WTC11 (cell line): ENCODE results near the gene GSS.

Source experiments
- CTCF ChIP-seq: fragments of 200-600 bp; IDR thresholded peaks from 2 replicates; pipeline ENCODE4 v1.8.0; 2022; ENCODE audit warnings: antibody characterized with exemption
- ESRRA ChIP-seq: sonication (generic); formaldehyde crosslinking; IDR thresholded peaks from 2 replicates; pipeline ENCODE4 v1.8.1; 2022; ENCODE audit warnings: mild to moderate bottlenecking, missing genetic modification reagents, borderline replicate concordance
- ZBTB21 ChIP-seq: sonication (generic); formaldehyde crosslinking; IDR thresholded peaks from 2 replicates; pipeline ENCODE4 v1.8.1; 2023; ENCODE audit warnings: mild to moderate bottlenecking, missing genetic modification reagents, borderline replicate concordance
- ZNF138 ChIP-seq: sonication (generic); formaldehyde crosslinking; conservative IDR thresholded peaks from 2 replicates; pipeline ENCODE4 v1.8.1; 2022; ENCODE audit warnings: mild to moderate bottlenecking, moderate library complexity, missing genetic modification reagents
- ZSCAN18 ChIP-seq: fragments of 250-450 bp; sonication (Bioruptor Pico); IDR thresholded peaks from 2 replicates; pipeline ENCODE4 v2.1.2; 2022; ENCODE audit warnings: mild to moderate bottlenecking, moderate library complexity
- TF ChIP-seq, protein P1 (sequence below): sonication (generic); formaldehyde crosslinking; IDR thresholded peaks from 2 replicates; pipeline ENCODE4 v1.8.1; 2022; ENCODE audit warnings: low read depth, missing genetic modification reagents, borderline replicate concordance
- TF ChIP-seq, protein P2 (sequence below): sonication (generic); formaldehyde crosslinking; conservative IDR thresholded peaks from 2 replicates; pipeline ENCODE4 v1.8.1; 2023; ENCODE audit warnings: mild to moderate bottlenecking, low read depth, missing genetic modification reagents, moderate library complexity

DNA sequence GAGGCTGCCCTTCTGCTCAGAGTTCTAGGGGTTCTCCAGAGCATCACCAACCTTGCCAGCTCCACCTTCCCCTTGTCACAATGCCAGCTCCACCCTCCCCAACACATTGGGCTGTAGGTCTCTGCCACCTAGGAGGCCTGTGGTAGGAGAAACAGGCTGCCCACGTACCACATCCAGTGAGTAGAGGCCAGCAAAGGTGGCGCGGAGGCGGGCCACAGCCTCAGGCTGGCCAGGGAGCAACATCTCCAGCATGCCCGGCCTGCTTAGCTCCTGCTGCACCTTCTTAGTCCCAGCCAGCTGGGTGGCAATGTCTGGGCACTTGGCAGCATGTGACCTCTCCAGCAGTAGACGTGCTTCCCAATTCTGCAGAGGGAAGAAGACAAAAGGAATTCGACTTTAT lies 23.8 kb downstream of the GSS start:
- TF ChIP-seq CTCF (no peak), ZBTB21 (CRISPR knock-in tag) (no peak), ZNF138 (CRISPR knock-in tag) (no peak), ESRRA (CRISPR knock-in tag) (no peak), ZSCAN18 (CRISPR knock-in tag) (no peak)
- TF ChIP-seq, protein P1, sequence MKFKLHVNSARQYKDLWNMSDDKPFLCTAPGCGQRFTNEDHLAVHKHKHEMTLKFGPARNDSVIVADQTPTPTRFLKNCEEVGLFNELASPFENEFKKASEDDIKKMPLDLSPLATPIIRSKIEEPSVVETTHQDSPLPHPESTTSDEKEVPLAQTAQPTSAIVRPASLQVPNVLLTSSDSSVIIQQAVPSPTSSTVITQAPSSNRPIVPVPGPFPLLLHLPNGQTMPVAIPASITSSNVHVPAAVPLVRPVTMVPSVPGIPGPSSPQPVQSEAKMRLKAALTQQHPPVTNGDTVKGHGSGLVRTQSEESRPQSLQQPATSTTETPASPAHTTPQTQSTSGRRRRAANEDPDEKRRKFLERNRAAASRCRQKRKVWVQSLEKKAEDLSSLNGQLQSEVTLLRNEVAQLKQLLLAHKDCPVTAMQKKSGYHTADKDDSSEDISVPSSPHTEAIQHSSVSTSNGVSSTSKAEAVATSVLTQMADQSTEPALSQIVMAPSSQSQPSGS (CRISPR knock-in tag), result no peak
- TF ChIP-seq, protein P2, sequence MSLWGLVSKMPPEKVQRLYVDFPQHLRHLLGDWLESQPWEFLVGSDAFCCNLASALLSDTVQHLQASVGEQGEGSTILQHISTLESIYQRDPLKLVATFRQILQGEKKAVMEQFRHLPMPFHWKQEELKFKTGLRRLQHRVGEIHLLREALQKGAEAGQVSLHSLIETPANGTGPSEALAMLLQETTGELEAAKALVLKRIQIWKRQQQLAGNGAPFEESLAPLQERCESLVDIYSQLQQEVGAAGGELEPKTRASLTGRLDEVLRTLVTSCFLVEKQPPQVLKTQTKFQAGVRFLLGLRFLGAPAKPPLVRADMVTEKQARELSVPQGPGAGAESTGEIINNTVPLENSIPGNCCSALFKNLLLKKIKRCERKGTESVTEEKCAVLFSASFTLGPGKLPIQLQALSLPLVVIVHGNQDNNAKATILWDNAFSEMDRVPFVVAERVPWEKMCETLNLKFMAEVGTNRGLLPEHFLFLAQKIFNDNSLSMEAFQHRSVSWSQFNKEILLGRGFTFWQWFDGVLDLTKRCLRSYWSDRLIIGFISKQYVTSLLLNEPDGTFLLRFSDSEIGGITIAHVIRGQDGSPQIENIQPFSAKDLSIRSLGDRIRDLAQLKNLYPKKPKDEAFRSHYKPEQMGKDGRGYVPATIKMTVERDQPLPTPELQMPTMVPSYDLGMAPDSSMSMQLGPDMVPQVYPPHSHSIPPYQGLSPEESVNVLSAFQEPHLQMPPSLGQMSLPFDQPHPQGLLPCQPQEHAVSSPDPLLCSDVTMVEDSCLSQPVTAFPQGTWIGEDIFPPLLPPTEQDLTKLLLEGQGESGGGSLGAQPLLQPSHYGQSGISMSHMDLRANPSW (CRISPR knock-in tag), result no peak
